ENCODE results near the gene LCOR.

GRCh38 chr10:97003804-97004201 is 171.7 kb downstream of the LCOR start:
- TF ChIP-seq CTCF (IDR thresholded peaks at IDR 0.05; ENCODE audit: poor library complexity) (no peak), EZH2 (IDR thresholded peaks at IDR 0.05; ENCODE audit: borderline replicate concordance) (no peak), EZH2phosphoT487 (IDR thresholded peaks at IDR 0.05; ENCODE audit: low read depth, severe bottlenecking, unreplicated experiment) (no peak)
